SK-N-SH treated with all-trans-retinoic acid at 6 μM for 48 hours (cell line): Measurements from ENCODE around the gene DERA.
A peak's percentile ranks its signal among the peaks of the same experiment; 100 is the strongest.
"Not testable (repeated sequence)": the region's sequence is repeated elsewhere in the genome, so short reads cannot be mapped to it uniquely, and the experiment has no call there.

Experiments
- ATAC-seq: fragments of 200-7000 bp; cut with Tn5 transposase; 3 replicates; pipeline ENCODE4 v1.9.1; 2020; ENCODE audit warnings: mild to moderate bottlenecking, moderate library complexity
- ARNTL ChIP-seq: fragments of 450-650 bp; formaldehyde crosslinking; IDR thresholded peaks from 2 replicates; pipeline ENCODE4 v1.5.0; 2020; ENCODE audit warnings: low read depth, mild to moderate bottlenecking, moderate library complexity, borderline replicate concordance
- BACH2 ChIP-seq: fragments of 250-450 bp; sonication (Bioruptor Pico); IDR thresholded peaks from 2 replicates; pipeline ENCODE4 v1.9.0; 2021; ENCODE audit warnings: mild to moderate bottlenecking, borderline replicate concordance
- CSRNP3 ChIP-seq: fragments of 250-450 bp; sonication (Bioruptor Pico); IDR thresholded peaks from 2 replicates; pipeline ENCODE4 v1.5.1; 2021; ENCODE audit warnings: mild to moderate bottlenecking, moderate library complexity
- ESRRG ChIP-seq: fragments of 250-450 bp; sonication (Bioruptor Pico); IDR thresholded peaks from 2 replicates; pipeline ENCODE4 v1.6.1; 2021; ENCODE audit warnings: mild to moderate bottlenecking
- GLIS3 ChIP-seq: fragments of 250-450 bp; sonication (Bioruptor Pico); IDR thresholded peaks from 2 replicates; pipeline ENCODE4 v1.5.0; 2020; ENCODE audit warnings: mild to moderate bottlenecking, moderate library complexity
- ISL1 ChIP-seq: fragments of 250-450 bp; sonication (Bioruptor Pico); IDR thresholded peaks from 2 replicates; pipeline ENCODE4 v2.1.2; 2022; ENCODE audit warnings: mild to moderate bottlenecking, moderate library complexity
- OSR1 ChIP-seq: fragments of 250-450 bp; sonication (Bioruptor Pico); IDR thresholded peaks from 2 replicates; pipeline ENCODE4 v1.8.0; 2022; ENCODE audit warnings: moderate library complexity, mild to moderate bottlenecking, inconsistent platforms
- PATZ1 ChIP-seq: fragments of 250-450 bp; sonication (Bioruptor Pico); IDR thresholded peaks from 2 replicates; pipeline ENCODE4 v1.8.0; 2020; ENCODE audit warnings: mild to moderate bottlenecking, moderate library complexity, borderline replicate concordance
- POU6F1 ChIP-seq: fragments of 250-450 bp; sonication (Bioruptor Pico); IDR thresholded peaks from 2 replicates; pipeline ENCODE4 v1.8.0; 2021; ENCODE audit warnings: low read depth, mild to moderate bottlenecking, moderate library complexity, borderline replicate concordance
- PPARA ChIP-seq: fragments of 250-450 bp; sonication (Bioruptor Pico); IDR thresholded peaks from 2 replicates; pipeline ENCODE4 v1.5.0; 2020; ENCODE audit warnings: mild to moderate bottlenecking, borderline replicate concordance
- RARB ChIP-seq: fragments of 250-450 bp; sonication (Bioruptor Pico); IDR thresholded peaks from 2 replicates; pipeline ENCODE4 v1.8.0; 2021; ENCODE audit warnings: mild to moderate bottlenecking, moderate library complexity
- SNAI2 ChIP-seq: fragments of 250-450 bp; sonication (Bioruptor Pico); IDR thresholded peaks from 2 replicates; pipeline ENCODE4 v1.5.0; 2020; ENCODE audit warnings: mild to moderate bottlenecking, moderate library complexity
- TCF4 ChIP-seq: fragments of 250-450 bp; sonication (Bioruptor Pico); IDR thresholded peaks from 2 replicates; pipeline ENCODE4 v1.8.0; 2021; ENCODE audit warnings: mild to moderate bottlenecking, moderate library complexity, borderline replicate concordance
- ZC3H10 ChIP-seq: fragments of 250-450 bp; sonication (Bioruptor Pico); IDR thresholded peaks from 2 replicates; pipeline ENCODE4 v1.5.1; 2021; ENCODE audit warnings: mild to moderate bottlenecking, moderate library complexity
- ZFP3 ChIP-seq: fragments of 250-450 bp; sonication (Bioruptor Pico); IDR thresholded peaks from 2 replicates; pipeline ENCODE4 v1.5.0; 2020; ENCODE audit warnings: mild to moderate bottlenecking, moderate library complexity
- ZFP30 ChIP-seq: fragments of 450-650 bp; formaldehyde crosslinking; IDR thresholded peaks from 2 replicates; pipeline ENCODE4 v1.5.0; 2022; ENCODE audit warnings: mild to moderate bottlenecking, moderate library complexity
- ZNF565 ChIP-seq: fragments of 450-650 bp; formaldehyde crosslinking; conservative IDR thresholded peaks from 2 replicates; pipeline ENCODE4 v1.5.0; 2020; ENCODE audit warnings: low read depth, mild to moderate bottlenecking, moderate library complexity
- ZNF70 ChIP-seq: fragments of 450-650 bp; formaldehyde crosslinking; IDR thresholded peaks from 2 replicates; pipeline ENCODE4 v1.5.0; 2020; ENCODE audit warnings: mild to moderate bottlenecking, moderate library complexity
- ZNF8 ChIP-seq: fragments of 450-650 bp; formaldehyde crosslinking; IDR thresholded peaks from 2 replicates; pipeline ENCODE4 v1.5.0; 2020; ENCODE audit warnings: mild to moderate bottlenecking, moderate library complexity
- TF ChIP-seq, protein P1 (sequence below): fragments of 250-450 bp; sonication (Bioruptor Pico); IDR thresholded peaks from 2 replicates; pipeline ENCODE4 v1.5.1; 2020; ENCODE audit warnings: low read depth, mild to moderate bottlenecking, moderate library complexity
- TF ChIP-seq, protein P2 (sequence below): fragments of 250-450 bp; sonication (Bioruptor Pico); IDR thresholded peaks from 2 replicates; pipeline ENCODE4 v1.5.0; 2020; ENCODE audit warnings: mild to moderate bottlenecking, moderate library complexity

Gene DERA

GRCh38 chr12:15963271-15963670 is 52.1 kb downstream of the DERA start:
- TF ChIP-seq CSRNP3 (CRISPR knock-in tag) (no peak), ZNF70 (CRISPR knock-in tag) (no peak), ESRRG (CRISPR knock-in tag) (no peak), ZNF8 (CRISPR knock-in tag) (no peak), ISL1 (CRISPR knock-in tag) (no peak), OSR1 (no peak), BACH2 (CRISPR knock-in tag) (no peak), ZFP30 (CRISPR knock-in tag) (no peak), ZNF565 (no peak), ARNTL (CRISPR knock-in tag) (no peak), RARB (CRISPR knock-in tag) (no peak), TCF4 (CRISPR knock-in tag) (no peak), GLIS3 (CRISPR knock-in tag) (no peak), POU6F1 (CRISPR knock-in tag) (no peak)
- TF ChIP-seq, protein P1, sequence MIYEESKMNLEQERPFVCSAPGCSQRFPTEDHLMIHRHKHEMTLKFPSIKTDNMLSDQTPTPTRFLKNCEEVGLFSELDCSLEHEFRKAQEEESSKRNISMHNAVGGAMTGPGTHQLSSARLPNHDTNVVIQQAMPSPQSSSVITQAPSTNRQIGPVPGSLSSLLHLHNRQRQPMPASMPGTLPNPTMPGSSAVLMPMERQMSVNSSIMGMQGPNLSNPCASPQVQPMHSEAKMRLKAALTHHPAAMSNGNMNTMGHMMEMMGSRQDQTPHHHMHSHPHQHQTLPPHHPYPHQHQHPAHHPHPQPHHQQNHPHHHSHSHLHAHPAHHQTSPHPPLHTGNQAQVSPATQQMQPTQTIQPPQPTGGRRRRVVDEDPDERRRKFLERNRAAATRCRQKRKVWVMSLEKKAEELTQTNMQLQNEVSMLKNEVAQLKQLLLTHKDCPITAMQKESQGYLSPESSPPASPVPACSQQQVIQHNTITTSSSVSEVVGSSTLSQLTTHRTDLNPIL = no peak
- ATAC-seq = peak; percentile 16; the same call in 1 of the 3 replicates

- peak; percentile 56; the same call in 2 of the 3 replicates for ATAC-seq
Observed at GRCh38 chr12:15966426-15966825, 55.3 kb downstream of the DERA start.

GRCh38 chr12:15967053-15967452 is 55.9 kb downstream of the DERA start:
- ATAC-seq = not testable (repeated sequence)

More at GRCh38 chr12:15966426-15966825, 55.3 kb downstream of the DERA start:
- TF ChIP-seq ZNF565 (no peak), ISL1 (CRISPR knock-in tag) (no peak), TCF4 (CRISPR knock-in tag) (no peak), OSR1 (no peak), ARNTL (CRISPR knock-in tag) (no peak), SNAI2 (no peak), POU6F1 (CRISPR knock-in tag) (no peak), PPARA (no peak), ZC3H10 (CRISPR knock-in tag) (no peak), ESRRG (CRISPR knock-in tag) (no peak), PATZ1 (CRISPR knock-in tag) (no peak), ZFP3 (CRISPR knock-in tag) (no peak)
- TF ChIP-seq, protein P1 = no peak
- TF ChIP-seq, protein P2, sequence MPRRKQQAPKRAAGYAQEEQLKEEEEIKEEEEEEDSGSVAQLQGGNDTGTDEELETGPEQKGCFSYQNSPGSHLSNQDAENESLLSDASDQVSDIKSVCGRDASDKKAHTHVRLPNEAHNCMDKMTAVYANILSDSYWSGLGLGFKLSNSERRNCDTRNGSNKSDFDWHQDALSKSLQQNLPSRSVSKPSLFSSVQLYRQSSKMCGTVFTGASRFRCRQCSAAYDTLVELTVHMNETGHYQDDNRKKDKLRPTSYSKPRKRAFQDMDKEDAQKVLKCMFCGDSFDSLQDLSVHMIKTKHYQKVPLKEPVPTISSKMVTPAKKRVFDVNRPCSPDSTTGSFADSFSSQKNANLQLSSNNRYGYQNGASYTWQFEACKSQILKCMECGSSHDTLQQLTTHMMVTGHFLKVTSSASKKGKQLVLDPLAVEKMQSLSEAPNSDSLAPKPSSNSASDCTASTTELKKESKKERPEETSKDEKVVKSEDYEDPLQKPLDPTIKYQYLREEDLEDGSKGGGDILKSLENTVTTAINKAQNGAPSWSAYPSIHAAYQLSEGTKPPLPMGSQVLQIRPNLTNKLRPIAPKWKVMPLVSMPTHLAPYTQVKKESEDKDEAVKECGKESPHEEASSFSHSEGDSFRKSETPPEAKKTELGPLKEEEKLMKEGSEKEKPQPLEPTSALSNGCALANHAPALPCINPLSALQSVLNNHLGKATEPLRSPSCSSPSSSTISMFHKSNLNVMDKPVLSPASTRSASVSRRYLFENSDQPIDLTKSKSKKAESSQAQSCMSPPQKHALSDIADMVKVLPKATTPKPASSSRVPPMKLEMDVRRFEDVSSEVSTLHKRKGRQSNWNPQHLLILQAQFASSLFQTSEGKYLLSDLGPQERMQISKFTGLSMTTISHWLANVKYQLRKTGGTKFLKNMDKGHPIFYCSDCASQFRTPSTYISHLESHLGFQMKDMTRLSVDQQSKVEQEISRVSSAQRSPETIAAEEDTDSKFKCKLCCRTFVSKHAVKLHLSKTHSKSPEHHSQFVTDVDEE (CRISPR knock-in tag) = no peak
